A673 (cell line): ENCODE measurements around the gene THBS2.

Source experiments
- EZH2 ChIP-seq: fragments of 200-600 bp; sonication (generic); IDR thresholded peaks from 2 replicates; pipeline ENCODE4 v1.6.1; 2017; ENCODE audit warnings: borderline replicate concordance, low read depth, mild to moderate bottlenecking, mixed read lengths, antibody characterized with exemption, low read length; ENCODE audit not compliant: poor library complexity, severe bottlenecking
- TF ChIP-seq, protein P1 (sequence below): fragments of 300-800, 200-600 bp; sonication (generic); conservative IDR thresholded peaks from 2 replicates; pipeline ENCODE4 v1.5.1; 2017; ENCODE audit warnings: low read depth, mild to moderate bottlenecking, antibody characterized with exemption, low read length, moderate library complexity, mixed read lengths

DNA sequence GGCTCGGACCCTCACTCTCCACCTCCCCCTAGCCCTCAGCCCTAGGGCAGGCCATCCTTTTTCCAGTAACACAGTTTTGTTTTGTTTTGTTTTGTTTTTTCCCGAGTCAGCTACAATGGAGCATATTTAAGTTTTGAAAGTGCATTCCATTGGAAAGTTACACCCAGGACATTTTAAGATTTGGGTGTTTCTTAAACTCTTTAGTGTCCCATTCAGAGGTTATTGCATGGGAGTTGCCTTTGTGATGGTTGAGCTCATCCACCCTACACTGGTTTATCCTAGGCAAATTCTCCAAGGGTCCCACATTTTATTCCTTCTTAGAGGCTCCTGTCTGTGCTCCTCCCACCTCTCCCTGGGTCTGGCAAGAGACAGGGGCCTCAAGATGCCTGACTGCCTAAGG, 58.9 kb downstream of the THBS2 start:
- no peak for TF ChIP-seq EZH2
- TF ChIP-seq, protein P1, sequence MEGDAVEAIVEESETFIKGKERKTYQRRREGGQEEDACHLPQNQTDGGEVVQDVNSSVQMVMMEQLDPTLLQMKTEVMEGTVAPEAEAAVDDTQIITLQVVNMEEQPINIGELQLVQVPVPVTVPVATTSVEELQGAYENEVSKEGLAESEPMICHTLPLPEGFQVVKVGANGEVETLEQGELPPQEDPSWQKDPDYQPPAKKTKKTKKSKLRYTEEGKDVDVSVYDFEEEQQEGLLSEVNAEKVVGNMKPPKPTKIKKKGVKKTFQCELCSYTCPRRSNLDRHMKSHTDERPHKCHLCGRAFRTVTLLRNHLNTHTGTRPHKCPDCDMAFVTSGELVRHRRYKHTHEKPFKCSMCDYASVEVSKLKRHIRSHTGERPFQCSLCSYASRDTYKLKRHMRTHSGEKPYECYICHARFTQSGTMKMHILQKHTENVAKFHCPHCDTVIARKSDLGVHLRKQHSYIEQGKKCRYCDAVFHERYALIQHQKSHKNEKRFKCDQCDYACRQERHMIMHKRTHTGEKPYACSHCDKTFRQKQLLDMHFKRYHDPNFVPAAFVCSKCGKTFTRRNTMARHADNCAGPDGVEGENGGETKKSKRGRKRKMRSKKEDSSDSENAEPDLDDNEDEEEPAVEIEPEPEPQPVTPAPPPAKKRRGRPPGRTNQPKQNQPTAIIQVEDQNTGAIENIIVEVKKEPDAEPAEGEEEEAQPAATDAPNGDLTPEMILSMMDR = no peak
